Sigmoid colon (tissue), 7 donors: ENCODE measurements around the gene PVALEF. TPM values are rescaled to one million over a fixed set of nuclear protein-coding genes. Genes with fewer than 3 reads are reported as not detected.

Experiments
- DNase-seq: peaks from one replicate; pipeline ENCODE4 v3.0.0-alpha.2; 2019
- H3K27ac ChIP-seq, 4 donors: fragments of 200-600 bp; sonication (generic); one replicate each; pipeline ENCODE4 v1.5.1; 2016 to 2019; ENCODE audit warnings: mild to moderate bottlenecking in 1 of 4
- H3K27me3 ChIP-seq, 3 donors: fragments of 200-600 bp; sonication (generic); one replicate each; pipeline ENCODE4 v1.5.1; 2019; ENCODE audit warnings: mild to moderate bottlenecking in 1 of 3
- H3K36me3 ChIP-seq, 4 donors: fragments of 200-600 bp; sonication (generic); one replicate each; pipeline ENCODE4 v1.5.1; 2016 to 2019
- H3K4me1 ChIP-seq, 4 donors: fragments of 200-600 bp; sonication (generic); one replicate each; pipeline ENCODE4 v1.5.1; 2017 to 2019
- H3K4me3 ChIP-seq, 4 donors: fragments of 200-600 bp; sonication (generic); one replicate each; pipeline ENCODE4 v1.5.1; 2017 to 2019; ENCODE audit warnings: mild to moderate bottlenecking in 2 of 4, moderate library complexity in 1 of 4
- H3K9me3 ChIP-seq, 4 donors: fragments of 200-600 bp in 3 of 4; sonication (generic) in 3 of 4; one replicate each; pipeline versions ENCODE4 v1.5.1 to v1.6.1; 2013 to 2019
- CTCF ChIP-seq, 4 experiments: fragments of 450-650 bp in 3 of 4; fragments of 200-600 bp in 1 of 4; IDR thresholded peaks; one replicate each; pipeline ENCODE4 v1.5.1; 2016 to 2019; ENCODE audit warnings: antibody characterized with exemption in 4 of 4, mild to moderate bottlenecking in 3 of 4, moderate library complexity in 2 of 4
- EP300 ChIP-seq, 4 donors: sonication (generic); formaldehyde crosslinking; IDR thresholded peaks; one replicate each; pipeline ENCODE4 v1.6.1; 2017; ENCODE audit warnings: antibody characterized with exemption in 4 of 4
- POLR2A ChIP-seq, 2 donors: fragments of 450-650 bp; IDR thresholded peaks; one replicate each; pipeline ENCODE4 v1.6.1; 2016; ENCODE audit warnings: antibody characterized with exemption in 2 of 2, mild to moderate bottlenecking in 2 of 2, moderate library complexity in 2 of 2
- POLR2AphosphoS5 ChIP-seq, 4 donors: sonication (generic); formaldehyde crosslinking; IDR thresholded peaks; one replicate each; pipeline ENCODE4 v1.6.1; 2017; ENCODE audit warnings: antibody characterized with exemption in 4 of 4
- WGBS, 2 donors: extraction: QIAGEN DNeasy Blood & Tissue Kit; methylation state at CpG; one replicate each; pipeline ENCODE4 v1.1.7; 2013; 5-methylcytosine and 5-hydroxymethylcytosine counted together
- intact Hi-C: fragments of 100-400 bp; cut with DNase I; formaldehyde crosslinking; loops from one replicate; pipeline ENCODE4 v1.15.1; 2023
- polyA plus RNA-seq, 3 donors: library from polyadenylated mRNA; stranded (reverse); fragments of 200-250 nt; gene quantifications; one replicate each; pipeline ENCODE4 v1.2.3, GENCODE V29; 2013
- total RNA-seq, 4 donors: library from RNA; depleted of rRNA; stranded (reverse); fragments of >200 nt; gene quantifications; one replicate each; pipeline ENCODE4 v1.1.0, GENCODE V29; 2016
- donor health status: healthy with polysubstance abuse.
- donor health status: Bipolar disorder and iron deficiency.
- donor health status: healthy.

The PVALEF gene
- total and polyA plus RNA-seq, 7 donors, result not detected

GRCh38 chr17:81191116-81191515 is 25.8 kb downstream of the PVALEF start:
- Histone ChIP-seq H3K36me3 (peaks cover 0 to 11% (median 0%) of the 10 kb centered on the region in 4 donors), H3K4me3 (no peak overlapping the region), H3K27me3 (no peaks in the 10 kb centered on the region), H3K9me3 (no peaks in the 10 kb centered on the region), H3K4me1 (peaks cover 0 to 14% (median 0%) of the 10 kb centered on the region in 4 donors), H3K27ac (no peak overlapping the region)
- intact Hi-C loops, result no loop called here
- no peak for DNase-seq
- TF ChIP-seq POLR2A (IDR thresholded peaks at IDR 0.05) (no peak), POLR2AphosphoS5 (IDR thresholded peaks at IDR 0.05) (no peak), CTCF (IDR thresholded peaks at IDR 0.05) (no peak)
- 92 to 93% methylated on average over 20 of the region's 20 CpGs for WGBS, 2 donors

- peaks cover 0 to 14% (median 0%) of the 10 kb centered on the region in 4 donors for H3K36me3 ChIP-seq
- H3K4me1 ChIP-seq, result peaks cover 0 to 14% (median 0%) of the 10 kb centered on the region in 4 donors
- H3K27me3 ChIP-seq, result no peaks in the 10 kb centered on the region
- H3K27ac ChIP-seq, result no peak overlapping the region
- intact Hi-C loops, result no loop called here
- no peaks in the 10 kb centered on the region for H3K9me3 ChIP-seq
- TF ChIP-seq EP300 (IDR thresholded peaks at IDR 0.05) (no peak), POLR2AphosphoS5 (IDR thresholded peaks at IDR 0.05) (no peak), CTCF (IDR thresholded peaks at IDR 0.05) (no peak), POLR2A (IDR thresholded peaks at IDR 0.05) (no peak)
- DNase-seq, result no peak
- 89 to 95% methylated on average over 14 of the region's 14 CpGs for WGBS, 2 donors
- no peak overlapping the region for H3K4me3 ChIP-seq
Observed at GRCh38 chr17:81191646-81192045, 26.3 kb downstream of the PVALEF start.

GRCh38 chr17:81192386-81193050 is 27.2 kb downstream of the PVALEF start:
- TF ChIP-seq EP300 (IDR thresholded peaks at IDR 0.05), result no peak
- no peak for TF ChIP-seq POLR2A (IDR thresholded peaks at IDR 0.05)
- no peak for TF ChIP-seq CTCF (IDR thresholded peaks at IDR 0.05)
- no peak for TF ChIP-seq POLR2AphosphoS5 (IDR thresholded peaks at IDR 0.05)
- intact Hi-C loops, result no loop called here
- Histone ChIP-seq H3K4me1 (peaks cover 0 to 14% (median 0%) of the 10 kb centered on the region in 4 donors), H3K4me3 (no peak overlapping the region), H3K36me3 (peaks cover 0 to 18% (median 0%) of the 10 kb centered on the region in 4 donors), H3K27me3 (no peaks in the 10 kb centered on the region), H3K9me3 (no peaks in the 10 kb centered on the region), H3K27ac (no peak overlapping the region)
- 79 to 83% methylated on average over 34 of the region's 34 CpGs for WGBS, 2 donors
- DNase-seq, result no peak

- H3K4me3 ChIP-seq, result no peak overlapping the region
- no peak for DNase-seq
- no peaks in the 10 kb centered on the region for H3K9me3 ChIP-seq
- intact Hi-C loops, result no loop called here
- no peaks in the 10 kb centered on the region for H3K27me3 ChIP-seq
- H3K4me1 ChIP-seq, result peaks cover 0 to 14% (median 0%) of the 10 kb centered on the region in 4 donors
- H3K36me3 ChIP-seq, result peaks cover 0 to 18% (median 0%) of the 10 kb centered on the region in 4 donors
- 91 to 92% methylated on average over 17 of the region's 17 CpGs for WGBS, 2 donors
- no peak overlapping the region for H3K27ac ChIP-seq
- TF ChIP-seq CTCF (IDR thresholded peaks at IDR 0.05), result no peak
Observed at GRCh38 chr17:81193051-81193410, 27.7 kb downstream of the PVALEF start.
